Measurements from ENCODE around the gene RAB40C.
A peak's percentile ranks its signal among the peaks of the same experiment; 100 is the strongest.

The RAB40C gene

DNA sequence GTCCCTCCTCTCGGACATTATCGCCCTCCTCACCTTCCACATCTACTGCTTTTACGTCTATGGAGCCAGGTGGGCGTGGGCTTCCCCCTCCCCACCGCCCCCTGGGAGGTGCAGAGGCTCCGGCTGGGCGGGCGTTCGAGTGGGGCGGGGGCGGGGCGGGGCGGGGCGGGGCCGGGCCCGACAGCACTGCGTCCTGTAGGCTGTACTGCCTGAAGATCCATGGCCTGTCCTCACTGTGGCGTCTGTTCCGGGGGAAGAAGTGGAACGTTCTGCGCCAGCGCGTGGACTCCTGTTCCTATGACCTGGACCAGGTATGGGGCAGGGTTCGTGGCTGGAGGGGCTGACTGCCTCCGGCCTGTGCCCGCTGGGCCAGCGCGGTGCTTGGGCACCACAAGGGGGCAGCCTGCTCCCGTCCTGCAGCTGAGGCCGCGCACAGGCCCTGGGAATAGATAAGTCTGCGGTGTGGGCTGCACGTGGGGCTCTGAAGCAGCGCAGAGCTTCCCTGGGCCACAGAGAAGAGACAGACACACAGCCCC is 10.9 kb upstream of the RAB40C start:
- peaks cover 12% of the 10 kb centered on the region for H4K20me1 ChIP-seq (ENCODE audit: insufficient read depth, low read length)
- H3K4me2 ChIP-seq (ENCODE audit: insufficient read depth, low read length): no peak overlapping the region
- DNase-seq (peak; percentile 25), ATAC-seq (ENCODE audit: insufficient read depth, low read depth) (peak; percentile 53)
- H3K36me3 ChIP-seq (ENCODE audit: insufficient read depth, low read length): peaks cover 51% of the 10 kb centered on the region
- no peak overlapping the region for H3K4me3 ChIP-seq (ENCODE audit: low read depth in 1 of 2, low read length in 2 of 2)
- peak; percentile 64 for TF ChIP-seq CTCF (IDR thresholded peaks at IDR 0.05; ENCODE audit: borderline replicate concordance, extremely low read depth, low read length, poor library complexity, severe bottlenecking)
- TF ChIP-seq EZH2 (IDR thresholded peaks at IDR 0.05; ENCODE audit: borderline replicate concordance, low read depth, low read length, severe bottlenecking): no peak
- no peaks in the 10 kb centered on the region for H3K9me3 ChIP-seq (ENCODE audit: insufficient read depth, low read length, severe bottlenecking)
- no peaks in the 10 kb centered on the region for H3K27me3 ChIP-seq (ENCODE audit: insufficient read depth, low read length, poor library complexity)
- H3K4me1 ChIP-seq (ENCODE audit: insufficient read depth, low read length): no peaks in the 10 kb centered on the region
- no peak overlapping the region for H2AFZ ChIP-seq (ENCODE audit: low read depth, low read length)
- H3K79me2 ChIP-seq (ENCODE audit: insufficient read depth, low read length): 0 out of 2 replicates have a peak, but pooled peaks cover under 1% of the 10 kb centered on the region
- H3K27ac ChIP-seq (ENCODE audit: low read length): no peak overlapping the region
- no peak overlapping the region for H3K9ac ChIP-seq (ENCODE audit: low read depth, low read length)

DNA sequence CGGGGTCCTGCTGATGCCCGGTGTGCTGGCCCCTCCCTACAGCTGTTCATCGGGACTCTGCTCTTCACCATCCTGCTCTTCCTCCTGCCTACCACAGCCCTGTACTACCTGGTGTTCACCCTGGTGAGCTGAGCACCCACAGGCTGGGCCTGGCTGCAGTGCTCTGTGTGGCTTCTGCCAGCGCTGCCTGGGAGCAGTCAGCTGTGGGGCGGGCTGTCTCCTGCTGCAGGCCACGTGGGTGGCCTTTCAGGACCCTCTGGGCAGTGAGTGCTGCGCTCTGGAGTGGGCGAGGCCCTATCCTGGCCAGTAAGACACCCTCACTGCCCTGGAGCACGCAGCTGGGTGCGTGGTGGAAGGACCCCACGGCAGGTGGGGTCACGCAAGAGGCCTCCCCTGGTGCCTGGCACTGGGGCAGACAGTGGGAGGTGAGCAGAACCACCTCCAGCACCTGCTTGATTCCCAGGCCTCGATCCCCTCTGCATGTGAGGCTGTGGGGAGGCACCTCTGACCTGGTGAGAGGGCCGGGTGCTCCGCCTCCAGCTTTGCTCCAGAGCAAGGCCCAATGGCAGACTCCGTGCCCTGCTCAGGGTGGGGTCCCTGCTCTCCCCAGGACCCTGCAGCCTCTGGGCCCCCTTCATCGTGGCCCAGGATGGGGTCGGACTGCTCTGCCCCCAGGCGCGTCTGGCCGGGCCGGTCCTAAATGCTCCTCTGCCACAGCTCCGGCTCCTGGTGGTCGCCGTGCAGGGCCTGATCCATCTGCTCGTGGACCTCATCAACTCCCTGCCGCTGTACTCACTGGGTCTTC is 9.5 kb upstream of the RAB40C start:
- H3K9ac ChIP-seq (ENCODE audit: low read depth, low read length): no peak overlapping the region
- no peaks in the 10 kb centered on the region for H3K4me1 ChIP-seq (ENCODE audit: insufficient read depth, low read length)
- DNase-seq (no peak), ATAC-seq (ENCODE audit: insufficient read depth, low read depth) (no peak)
- H3K4me2 ChIP-seq (ENCODE audit: insufficient read depth, low read length): no peak overlapping the region
- TF ChIP-seq CTCF (IDR thresholded peaks at IDR 0.05; ENCODE audit: borderline replicate concordance, extremely low read depth, low read length, poor library complexity, severe bottlenecking) (no peak), EZH2 (IDR thresholded peaks at IDR 0.05; ENCODE audit: borderline replicate concordance, low read depth, low read length, severe bottlenecking) (no peak)
- no peaks in the 10 kb centered on the region for H3K9me3 ChIP-seq (ENCODE audit: insufficient read depth, low read length, severe bottlenecking)
- H3K36me3 ChIP-seq (ENCODE audit: insufficient read depth, low read length): peaks cover 37% of the 10 kb centered on the region
- H4K20me1 ChIP-seq (ENCODE audit: insufficient read depth, low read length): peaks cover 11% of the 10 kb centered on the region
- no peak overlapping the region for H2AFZ ChIP-seq (ENCODE audit: low read depth, low read length)
- no peak overlapping the region for H3K27ac ChIP-seq (ENCODE audit: low read length)
- H3K79me2 ChIP-seq (ENCODE audit: insufficient read depth, low read length): no peaks in the 10 kb centered on the region
- no peak overlapping the region for H3K4me3 ChIP-seq (ENCODE audit: low read depth in 1 of 2, low read length in 2 of 2)
- H3K27me3 ChIP-seq (ENCODE audit: insufficient read depth, low read length, poor library complexity): no peaks in the 10 kb centered on the region

GRCh38 chr16:580946-581498 is 8.8 kb upstream of the RAB40C start:
- H2AFZ ChIP-seq (ENCODE audit: low read depth, low read length): no peak overlapping the region
- H3K4me2 ChIP-seq (ENCODE audit: insufficient read depth, low read length): no peak overlapping the region
- H3K4me3 ChIP-seq (ENCODE audit: low read depth in 1 of 2, low read length in 2 of 2): no peak overlapping the region
- ATAC-seq (ENCODE audit: insufficient read depth, low read depth) (no peak), DNase-seq (no peak)
- no peak for TF ChIP-seq EZH2 (IDR thresholded peaks at IDR 0.05; ENCODE audit: borderline replicate concordance, low read depth, low read length, severe bottlenecking)
- H3K79me2 ChIP-seq (ENCODE audit: insufficient read depth, low read length): no peaks in the 10 kb centered on the region
- H3K4me1 ChIP-seq (ENCODE audit: insufficient read depth, low read length): no peaks in the 10 kb centered on the region
- no peaks in the 10 kb centered on the region for H3K9me3 ChIP-seq (ENCODE audit: insufficient read depth, low read length, severe bottlenecking)
- H3K36me3 ChIP-seq (ENCODE audit: insufficient read depth, low read length): peaks cover 31% of the 10 kb centered on the region
- no peaks in the 10 kb centered on the region for H3K27me3 ChIP-seq (ENCODE audit: insufficient read depth, low read length, poor library complexity)
- H4K20me1 ChIP-seq (ENCODE audit: insufficient read depth, low read length): peaks cover 8% of the 10 kb centered on the region
- no peak overlapping the region for H3K9ac ChIP-seq (ENCODE audit: low read depth, low read length)
- H3K27ac ChIP-seq (ENCODE audit: low read length): no peak overlapping the region

GRCh38 chr16:582218-582613 is 7.7 kb upstream of the RAB40C start:
- H3K36me3 ChIP-seq (ENCODE audit: insufficient read depth, low read length): peaks cover 31% of the 10 kb centered on the region
- no peaks in the 10 kb centered on the region for H3K27me3 ChIP-seq (ENCODE audit: insufficient read depth, low read length, poor library complexity)
- H3K9ac ChIP-seq (ENCODE audit: low read depth, low read length): no peak overlapping the region
- DNase-seq (no peak), ATAC-seq (ENCODE audit: insufficient read depth, low read depth) (no peak)
- H3K27ac ChIP-seq (ENCODE audit: low read length): no peak overlapping the region
- H3K9me3 ChIP-seq (ENCODE audit: insufficient read depth, low read length, severe bottlenecking): no peaks in the 10 kb centered on the region
- peaks cover 17% of the 10 kb centered on the region; the same call in 1 of the 2 replicates for H4K20me1 ChIP-seq (ENCODE audit: insufficient read depth, low read length)
- H3K4me3 ChIP-seq (ENCODE audit: low read depth in 1 of 2, low read length in 2 of 2): no peak overlapping the region
- no peak for TF ChIP-seq EZH2 (IDR thresholded peaks at IDR 0.05; ENCODE audit: borderline replicate concordance, low read depth, low read length, severe bottlenecking)
- no peak for TF ChIP-seq CTCF (IDR thresholded peaks at IDR 0.05; ENCODE audit: borderline replicate concordance, extremely low read depth, low read length, poor library complexity, severe bottlenecking)
- H3K4me2 ChIP-seq (ENCODE audit: insufficient read depth, low read length): no peak overlapping the region
- H3K79me2 ChIP-seq (ENCODE audit: insufficient read depth, low read length): peaks cover 4% of the 10 kb centered on the region
- peaks cover 5% of the 10 kb centered on the region for H3K4me1 ChIP-seq (ENCODE audit: insufficient read depth, low read length)
- no peak overlapping the region for H2AFZ ChIP-seq (ENCODE audit: low read depth, low read length)

Measured in DND-41 (cell line).